ENCODE results near the gene DNAJB5.

Gene DNAJB5

DNA sequence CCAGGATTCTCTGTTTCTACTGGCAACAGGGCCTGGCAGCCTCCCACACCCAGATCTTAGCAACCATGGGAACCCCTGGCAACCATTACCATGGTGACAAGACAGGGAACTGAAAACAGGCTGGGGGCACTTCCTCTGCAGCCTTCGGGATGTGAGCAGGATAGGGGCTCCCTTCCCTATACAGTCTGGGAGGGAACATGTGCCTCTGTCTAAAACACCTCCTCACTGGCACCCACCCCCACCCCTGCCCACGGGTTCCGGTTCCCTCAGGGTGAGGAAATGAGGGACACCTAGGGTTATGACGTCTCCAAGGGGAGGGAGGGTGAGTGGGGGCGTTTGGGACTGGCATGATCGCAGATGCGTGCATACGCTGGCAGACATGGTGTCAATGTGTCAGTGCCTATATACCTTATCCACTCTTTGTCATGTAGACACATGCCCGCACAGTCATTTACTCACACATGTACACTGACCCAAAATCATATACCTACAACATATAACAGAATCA is 3.0 kb upstream of the DNAJB5 start:
- H3K4me1 ChIP-seq (ENCODE audit: control insufficient read depth, insufficient read depth, low read length) = peaks cover 14% of the 10 kb centered on the region
- no peaks in the 10 kb centered on the region for H3K36me3 ChIP-seq (ENCODE audit: control insufficient read depth, insufficient read depth, low read length)
- no peak overlapping the region for H3K9ac ChIP-seq (ENCODE audit: low read depth, low read length)
- H3K9me3 ChIP-seq (ENCODE audit: control insufficient read depth, insufficient read depth, low read length) = no peaks in the 10 kb centered on the region
- no peak overlapping the region for H3K4me3 ChIP-seq (ENCODE audit: low read depth, low read length)
- peaks cover 2% of the 10 kb centered on the region for H3K27me3 ChIP-seq (ENCODE audit: control insufficient read depth, insufficient read depth, low read length)

DNA sequence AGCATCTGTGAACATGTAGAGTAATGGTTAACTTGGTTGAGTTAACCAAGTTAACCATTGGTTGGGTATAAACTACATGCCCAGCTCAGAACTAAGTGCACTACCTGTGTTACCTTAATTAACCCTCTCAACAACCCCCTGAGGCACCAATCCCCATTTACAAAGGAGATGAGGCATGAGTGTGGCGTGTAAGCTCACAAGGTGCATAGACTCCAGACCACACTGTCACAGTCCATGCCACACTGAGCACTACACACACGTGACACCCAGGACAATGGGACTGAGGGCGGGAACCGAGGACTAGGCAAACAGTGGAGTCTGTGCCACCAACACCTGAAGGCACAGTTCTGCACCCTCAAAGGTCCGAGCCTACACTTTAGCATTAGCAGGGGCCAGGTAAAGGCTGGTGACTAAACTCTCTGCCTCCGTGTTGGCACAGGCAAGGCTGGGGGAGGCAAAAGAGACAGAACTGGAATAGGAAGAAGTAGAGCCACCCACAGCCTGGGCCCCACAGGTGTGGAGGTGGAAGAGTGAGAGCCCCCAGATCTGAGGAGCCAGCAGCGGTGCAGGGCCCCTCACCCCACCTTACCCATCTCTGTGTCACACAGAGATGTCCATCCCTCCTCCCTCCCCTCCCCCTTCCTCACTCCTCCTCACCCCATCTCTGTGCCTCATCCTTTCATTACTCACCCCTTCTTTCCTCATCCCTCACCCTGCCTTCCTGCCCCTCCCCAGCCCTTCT is 2.2 kb upstream of the DNAJB5 start:
- H3K9ac ChIP-seq (ENCODE audit: low read depth, low read length) = no peak overlapping the region
- H3K9me3 ChIP-seq (ENCODE audit: control insufficient read depth, insufficient read depth, low read length) = no peaks in the 10 kb centered on the region
- H3K4me1 ChIP-seq (ENCODE audit: control insufficient read depth, insufficient read depth, low read length) = peaks cover 19% of the 10 kb centered on the region
- H3K4me3 ChIP-seq (ENCODE audit: low read depth, low read length) = no peak overlapping the region
- H3K36me3 ChIP-seq (ENCODE audit: control insufficient read depth, insufficient read depth, low read length) = no peaks in the 10 kb centered on the region
- peaks cover 2% of the 10 kb centered on the region for H3K27me3 ChIP-seq (ENCODE audit: control insufficient read depth, insufficient read depth, low read length)

DNA sequence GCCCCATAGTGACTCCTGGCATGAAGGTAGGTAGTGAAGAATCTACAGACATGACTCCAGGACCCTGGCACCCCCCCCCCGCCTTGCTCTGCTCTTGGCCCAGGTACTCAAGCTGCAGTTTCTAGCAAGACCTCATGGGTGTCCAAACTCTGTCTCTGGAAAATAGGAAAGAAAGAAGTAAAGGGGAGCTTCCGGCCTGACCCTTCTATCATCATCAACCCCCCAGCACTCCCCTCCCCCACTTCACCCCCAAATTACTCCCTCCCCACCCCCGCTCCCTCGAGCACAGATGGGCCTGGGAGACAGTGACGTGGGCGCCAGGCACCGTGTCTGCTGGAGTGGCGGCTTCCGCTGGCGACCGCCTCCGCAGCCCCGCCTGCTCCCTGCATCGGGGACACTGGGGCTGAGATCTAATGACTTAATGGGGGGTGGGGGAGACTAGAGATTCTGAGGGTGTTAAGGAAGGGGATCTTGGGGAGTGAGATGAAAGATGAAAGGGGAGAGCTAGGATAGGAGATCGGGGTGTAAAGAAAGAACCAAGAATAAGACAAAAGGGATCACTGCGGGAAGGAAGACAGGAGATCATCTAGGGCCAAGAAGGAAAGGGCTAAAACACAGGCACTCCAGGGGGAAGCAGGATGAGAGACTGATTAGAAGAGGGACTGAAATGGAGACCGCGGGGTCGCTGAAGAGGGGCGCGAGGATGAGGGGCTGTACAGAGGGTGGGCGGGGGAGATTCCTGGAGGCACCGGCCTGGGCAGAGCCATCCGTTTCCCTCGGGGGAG is 1.1 kb upstream of the DNAJB5 start:
- Histone ChIP-seq H3K27me3 (ENCODE audit: control insufficient read depth, insufficient read depth, low read length) (peaks cover 2% of the 10 kb centered on the region), H3K36me3 (ENCODE audit: control insufficient read depth, insufficient read depth, low read length) (peaks cover 2% of the 10 kb centered on the region), H3K9ac (ENCODE audit: low read depth, low read length) (no peak overlapping the region), H3K4me3 (ENCODE audit: low read depth, low read length) (peak overlapping the region; percentile 86), H3K4me1 (ENCODE audit: control insufficient read depth, insufficient read depth, low read length) (peaks cover 28% of the 10 kb centered on the region), H3K9me3 (ENCODE audit: control insufficient read depth, insufficient read depth, low read length) (no peaks in the 10 kb centered on the region)

DNA sequence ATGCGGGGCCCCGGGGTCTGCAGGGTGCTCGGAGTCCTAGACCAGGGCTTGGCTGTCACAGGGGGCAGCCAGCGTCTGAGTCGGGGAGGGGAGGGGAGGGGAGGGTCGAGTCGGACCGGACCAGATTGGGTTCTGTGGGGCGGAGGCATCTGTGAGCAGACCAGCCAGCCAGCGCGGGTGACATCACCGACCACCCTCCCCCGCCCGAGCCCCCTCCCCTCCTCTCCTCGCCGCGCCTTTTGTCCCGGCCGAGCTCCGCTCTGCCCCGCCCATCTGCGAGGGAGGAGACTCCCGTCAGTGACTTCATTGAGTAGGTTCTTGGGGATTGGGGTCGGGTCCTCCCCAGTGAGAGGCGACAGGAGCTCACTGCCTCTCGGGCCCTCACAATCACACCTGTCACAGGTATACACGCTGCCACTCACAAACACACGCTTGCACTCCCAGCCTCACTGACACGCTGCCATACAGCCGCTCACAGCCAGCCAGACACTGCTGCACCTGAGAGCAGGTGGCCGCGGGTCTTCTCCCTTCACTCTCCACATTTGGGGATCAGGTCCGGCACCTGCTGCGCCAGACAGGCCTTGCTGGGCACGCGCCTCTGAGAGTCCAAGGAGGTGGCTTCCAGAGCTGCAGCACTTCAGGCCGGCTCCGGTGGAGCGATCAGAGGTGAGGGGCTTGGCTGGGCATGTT is 546 bp downstream of the DNAJB5 start:
- Histone ChIP-seq H3K36me3 (ENCODE audit: control insufficient read depth, insufficient read depth, low read length) (peaks cover 12% of the 10 kb centered on the region), H3K9me3 (ENCODE audit: control insufficient read depth, insufficient read depth, low read length) (no peaks in the 10 kb centered on the region), H3K4me1 (ENCODE audit: control insufficient read depth, insufficient read depth, low read length) (peaks cover 33% of the 10 kb centered on the region), H3K4me3 (ENCODE audit: low read depth, low read length) (peak overlapping the region; percentile 90), H3K9ac (ENCODE audit: low read depth, low read length) (peak overlapping the region; percentile 70), H3K27me3 (ENCODE audit: control insufficient read depth, insufficient read depth, low read length) (peaks cover 2% of the 10 kb centered on the region)

DNA sequence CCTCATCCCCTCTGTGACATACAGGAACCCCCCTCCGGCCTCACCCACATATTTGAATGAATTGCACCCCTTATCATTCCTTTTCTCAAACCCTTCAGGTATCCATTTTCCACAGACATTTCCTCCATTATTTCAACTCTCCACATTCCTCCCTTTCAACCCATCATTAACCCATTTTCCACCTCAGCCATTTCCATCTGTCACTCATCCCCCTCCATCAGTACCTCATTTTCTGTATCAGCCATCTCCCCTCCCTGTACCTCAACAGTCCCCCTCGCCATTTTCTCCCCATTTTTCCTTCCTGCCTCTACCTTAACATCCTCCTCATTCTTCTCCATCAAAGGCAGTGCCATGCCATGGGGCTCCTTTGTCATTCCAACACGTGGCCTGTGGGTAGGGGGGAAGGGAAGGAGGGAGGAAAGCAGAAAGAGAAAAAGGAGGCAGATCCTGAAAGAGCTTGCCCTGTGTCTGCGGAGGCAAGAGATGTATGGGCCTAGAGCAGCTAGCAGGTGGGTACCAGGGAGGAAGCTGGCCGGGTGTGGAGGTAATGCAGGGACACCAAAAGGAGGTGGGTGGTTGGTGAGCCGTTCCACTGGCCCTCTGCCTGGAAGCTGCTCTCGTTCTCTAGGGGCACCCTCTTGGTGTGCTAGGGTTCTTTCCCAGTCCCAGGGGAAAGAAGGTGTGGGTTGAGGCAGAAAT is 1.5 kb downstream of the DNAJB5 start:
- Histone ChIP-seq H3K27me3 (ENCODE audit: control insufficient read depth, insufficient read depth, low read length) (peaks cover 2% of the 10 kb centered on the region), H3K36me3 (ENCODE audit: control insufficient read depth, insufficient read depth, low read length) (peaks cover 22% of the 10 kb centered on the region), H3K9ac (ENCODE audit: low read depth, low read length) (peak overlapping the region; percentile 70), H3K4me3 (ENCODE audit: low read depth, low read length) (peak overlapping the region; percentile 90), H3K4me1 (ENCODE audit: control insufficient read depth, insufficient read depth, low read length) (peaks cover 28% of the 10 kb centered on the region), H3K9me3 (ENCODE audit: control insufficient read depth, insufficient read depth, low read length) (no peaks in the 10 kb centered on the region)

DNA sequence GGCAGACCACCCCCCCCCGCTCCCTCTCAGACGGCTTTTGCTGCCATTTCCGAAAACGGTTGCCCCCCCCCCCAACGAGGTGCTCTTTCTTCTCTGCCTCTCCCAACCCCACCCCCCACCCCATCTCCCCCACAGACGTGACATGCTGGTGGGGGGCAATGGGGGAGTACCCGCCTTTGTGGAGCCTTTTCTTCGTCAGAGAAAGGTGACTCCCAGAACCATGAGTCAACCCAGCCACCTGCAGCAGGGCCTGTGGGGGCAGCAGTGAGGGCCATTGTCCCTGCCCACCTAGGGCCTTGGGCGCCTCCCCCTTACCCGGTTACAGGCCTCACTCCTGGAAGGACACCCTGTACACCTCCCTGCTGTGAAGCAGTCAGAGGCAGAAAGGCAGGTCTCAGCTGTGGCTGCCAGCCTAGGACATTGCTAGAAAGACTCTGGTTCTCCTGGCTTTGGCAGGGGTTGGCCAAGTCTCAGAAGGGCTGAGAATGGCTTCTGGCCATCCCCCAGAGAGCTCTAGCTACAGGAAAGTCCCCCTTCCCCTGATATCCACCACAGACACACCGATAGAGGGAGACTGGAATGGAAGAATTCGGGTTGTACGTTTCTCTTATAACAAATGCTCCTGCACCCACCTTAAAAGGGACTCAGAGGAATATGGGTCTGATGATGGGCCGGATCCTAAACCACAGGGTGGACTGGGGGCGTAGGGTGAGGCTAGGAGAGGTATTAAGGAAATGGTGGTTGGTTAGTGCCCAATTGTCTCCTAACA is 2.2 kb downstream of the DNAJB5 start:
- peak overlapping the region; percentile 90 for H3K4me3 ChIP-seq (ENCODE audit: low read depth, low read length)
- H3K27me3 ChIP-seq (ENCODE audit: control insufficient read depth, insufficient read depth, low read length) = peaks cover 2% of the 10 kb centered on the region
- H3K9me3 ChIP-seq (ENCODE audit: control insufficient read depth, insufficient read depth, low read length) = no peaks in the 10 kb centered on the region
- peaks cover 28% of the 10 kb centered on the region for H3K4me1 ChIP-seq (ENCODE audit: control insufficient read depth, insufficient read depth, low read length)
- peak overlapping the region; percentile 13 for H3K9ac ChIP-seq (ENCODE audit: low read depth, low read length)
- peaks cover 29% of the 10 kb centered on the region for H3K36me3 ChIP-seq (ENCODE audit: control insufficient read depth, insufficient read depth, low read length)

DNA sequence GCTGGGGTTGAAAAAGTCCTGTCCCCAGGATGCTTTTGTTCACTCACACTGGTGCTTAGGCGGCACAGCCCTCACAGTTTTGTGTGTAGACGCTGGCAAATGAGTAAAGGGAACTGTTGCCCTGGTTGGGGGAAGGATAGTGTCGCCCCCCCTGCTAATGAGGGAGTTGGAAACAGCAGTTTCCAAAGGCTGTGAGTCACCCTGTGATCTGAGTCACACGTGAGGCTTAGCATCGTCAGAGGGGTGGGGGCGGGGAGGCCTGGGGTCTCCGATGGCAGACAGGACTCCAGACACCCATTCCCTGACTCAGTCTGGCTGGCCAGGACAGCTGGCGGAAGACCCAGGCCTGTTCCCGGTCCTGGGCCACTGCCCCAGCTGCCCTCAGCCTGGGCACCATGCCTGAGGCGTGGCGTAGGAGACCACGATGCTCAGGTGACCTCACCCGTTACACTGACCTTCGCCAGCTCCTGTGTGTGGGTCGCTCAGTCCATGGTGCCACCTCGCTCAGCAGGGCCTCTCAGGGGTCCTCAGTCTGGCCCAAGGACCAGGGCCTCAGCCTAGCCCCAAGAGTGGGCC is 2.9 kb downstream of the DNAJB5 start:
- peak overlapping the region; percentile 46 for H3K4me3 ChIP-seq (ENCODE audit: low read depth, low read length)
- H3K9ac ChIP-seq (ENCODE audit: low read depth, low read length) = peak overlapping the region; percentile 13
- no peaks in the 10 kb centered on the region for H3K9me3 ChIP-seq (ENCODE audit: control insufficient read depth, insufficient read depth, low read length)
- peaks cover 23% of the 10 kb centered on the region for H3K4me1 ChIP-seq (ENCODE audit: control insufficient read depth, insufficient read depth, low read length)
- peaks cover 36% of the 10 kb centered on the region for H3K36me3 ChIP-seq (ENCODE audit: control insufficient read depth, insufficient read depth, low read length)
- H3K27me3 ChIP-seq (ENCODE audit: control insufficient read depth, insufficient read depth, low read length) = no peaks in the 10 kb centered on the region

DNA sequence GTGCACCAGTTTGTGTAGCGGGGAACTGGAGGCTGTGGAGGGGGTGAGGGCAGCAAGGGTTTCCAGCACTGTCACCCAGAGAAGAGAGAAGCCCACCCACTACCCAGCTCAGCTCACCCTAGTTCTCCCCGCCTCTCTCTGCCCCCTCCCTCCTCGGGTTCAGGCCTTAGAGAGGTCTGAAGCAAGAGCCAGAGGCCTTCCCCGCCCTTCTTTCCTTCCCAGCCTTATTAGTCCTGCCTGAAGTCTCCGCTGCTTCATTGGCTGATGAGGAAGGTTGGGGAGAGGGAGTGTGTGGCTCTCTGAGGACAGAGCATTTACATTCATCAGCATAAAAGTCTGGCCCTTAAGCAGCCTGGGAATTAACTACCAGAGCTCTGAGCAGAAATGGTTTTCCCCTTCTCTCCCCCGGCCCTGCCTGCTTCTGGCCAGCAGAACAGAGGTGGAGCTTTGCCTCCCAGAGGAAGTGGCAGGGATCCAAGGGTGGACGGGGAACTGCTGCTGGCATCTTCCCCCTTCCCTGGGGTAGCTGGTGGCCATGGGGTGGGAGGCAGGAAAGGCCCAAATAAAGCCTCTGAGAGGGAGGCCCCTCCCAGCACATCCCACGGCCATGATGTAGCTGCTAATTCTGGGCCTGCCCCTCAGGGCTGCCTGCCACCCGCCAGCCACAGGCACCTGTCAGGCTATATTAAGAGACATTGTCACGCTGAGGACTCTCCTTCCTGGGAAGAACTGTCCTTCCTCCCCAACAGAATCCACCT is 4.1 kb downstream of the DNAJB5 start:
- Histone ChIP-seq H3K4me1 (ENCODE audit: control insufficient read depth, insufficient read depth, low read length) (peaks cover 23% of the 10 kb centered on the region), H3K27me3 (ENCODE audit: control insufficient read depth, insufficient read depth, low read length) (no peaks in the 10 kb centered on the region), H3K9ac (ENCODE audit: low read depth, low read length) (no peak overlapping the region), H3K9me3 (ENCODE audit: control insufficient read depth, insufficient read depth, low read length) (no peaks in the 10 kb centered on the region), H3K4me3 (ENCODE audit: low read depth, low read length) (peak overlapping the region; percentile 18), H3K36me3 (ENCODE audit: control insufficient read depth, insufficient read depth, low read length) (peaks cover 38% of the 10 kb centered on the region)

DNA sequence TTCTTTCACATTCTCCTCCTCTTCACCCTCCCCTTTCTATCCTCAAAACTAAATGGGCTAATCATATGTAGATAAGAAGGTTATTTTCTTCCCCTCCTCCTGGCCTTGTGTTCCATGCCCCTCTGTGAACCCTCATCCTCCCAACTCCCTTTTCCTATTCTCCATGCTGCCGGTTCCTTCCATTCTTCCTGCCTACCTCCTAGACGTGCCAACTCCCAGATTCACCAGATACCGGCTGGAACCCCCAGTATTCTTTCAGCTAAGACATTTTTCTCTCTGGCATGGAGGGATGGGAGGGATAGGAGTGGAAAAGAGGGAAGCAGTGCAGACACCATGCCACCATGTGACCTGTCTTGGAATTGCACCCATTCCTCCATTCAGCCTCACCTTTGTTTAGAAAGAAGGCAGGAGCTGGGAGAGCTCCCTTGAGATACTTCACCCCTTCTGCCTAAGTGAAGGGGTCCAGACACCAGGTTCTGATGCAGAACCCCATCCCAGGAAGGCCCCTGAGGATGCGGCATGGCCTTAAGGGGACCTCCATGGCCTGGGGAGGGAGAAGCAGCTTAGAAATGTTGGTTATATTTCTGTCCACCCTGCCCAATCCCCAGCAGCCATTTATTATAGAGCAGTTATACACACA is 4.8 kb downstream of the DNAJB5 start:
- H3K9ac ChIP-seq (ENCODE audit: low read depth, low read length) = peak overlapping the region; percentile 74
- peaks cover 38% of the 10 kb centered on the region for H3K36me3 ChIP-seq (ENCODE audit: control insufficient read depth, insufficient read depth, low read length)
- H3K27me3 ChIP-seq (ENCODE audit: control insufficient read depth, insufficient read depth, low read length) = no peaks in the 10 kb centered on the region
- H3K4me1 ChIP-seq (ENCODE audit: control insufficient read depth, insufficient read depth, low read length) = peaks cover 23% of the 10 kb centered on the region
- no peaks in the 10 kb centered on the region for H3K9me3 ChIP-seq (ENCODE audit: control insufficient read depth, insufficient read depth, low read length)
- H3K4me3 ChIP-seq (ENCODE audit: low read depth, low read length) = peak overlapping the region; percentile 18
